KOPT-K1 (cell line): ENCODE results near the gene LYL1.

Experiments used
- H3K27ac ChIP-seq: fragments of 200-600 bp; sonication (generic); 2 replicates; pipeline ENCODE4 v1.5.1; 2016; ENCODE audit warnings: antibody characterized with exemption, mild to moderate bottlenecking, low read depth, low read length; ENCODE audit not compliant: poor library complexity, severe bottlenecking
- H3K36me3 ChIP-seq: fragments of 200-600 bp; sonication (generic); 2 replicates; pipeline ENCODE4 v1.5.1; 2017; ENCODE audit warnings: antibody characterized with exemption, mild to moderate bottlenecking, low read length, moderate library complexity; ENCODE audit not compliant: insufficient read depth
- H3K9me3 ChIP-seq: fragments of 200-600 bp; sonication (generic); 2 replicates; pipeline ENCODE4 v1.5.1; 2017; ENCODE audit warnings: antibody characterized with exemption, low read length, mild to moderate bottlenecking; ENCODE audit not compliant: insufficient read depth, poor library complexity, severe bottlenecking

Gene LYL1

DNA sequence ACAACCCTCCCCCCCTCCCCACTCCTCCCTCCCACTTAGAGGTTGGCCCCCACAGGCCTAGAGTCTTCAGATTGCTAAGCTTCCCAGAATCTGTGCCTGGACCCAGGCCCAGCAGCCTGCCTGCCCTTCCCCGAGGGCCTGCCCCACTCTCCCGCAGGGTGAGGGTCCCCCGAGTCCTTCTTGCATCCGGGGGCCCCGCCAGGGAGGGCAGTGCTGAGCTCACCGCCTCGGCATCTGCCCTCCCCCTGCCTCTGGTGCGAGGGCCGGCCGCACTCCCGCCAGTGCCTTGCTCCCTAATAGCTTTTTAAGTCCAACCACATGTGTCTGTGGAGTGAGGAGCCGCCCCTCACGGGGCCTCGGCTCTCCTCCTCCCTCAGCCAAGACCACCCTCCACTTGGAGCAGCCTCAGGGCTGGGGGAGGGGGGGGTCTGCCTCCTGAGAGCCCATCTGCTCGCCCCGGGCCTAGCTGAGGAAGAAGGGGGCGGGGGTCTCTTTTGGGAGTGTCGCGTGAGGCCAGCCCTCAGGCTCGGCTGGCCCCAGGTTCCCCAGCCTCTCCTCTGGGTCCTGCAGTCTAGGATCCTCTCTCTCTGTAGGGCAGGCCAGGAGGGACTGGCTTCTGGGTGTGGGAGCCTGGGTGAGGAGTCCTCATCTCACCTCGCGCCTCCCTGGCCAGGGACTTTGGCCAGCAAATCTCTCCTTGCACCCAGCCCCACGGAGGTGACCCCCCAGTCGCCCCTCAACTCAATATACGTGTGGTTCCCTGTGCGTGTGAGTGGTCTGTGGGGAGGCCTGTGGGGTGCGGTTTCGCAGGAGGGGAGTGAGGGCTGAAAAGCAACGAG, 47.2 kb downstream of the LYL1 start:
- no peak overlapping the region for H3K27ac ChIP-seq
- no peaks in the 10 kb centered on the region for H3K36me3 ChIP-seq

DNA sequence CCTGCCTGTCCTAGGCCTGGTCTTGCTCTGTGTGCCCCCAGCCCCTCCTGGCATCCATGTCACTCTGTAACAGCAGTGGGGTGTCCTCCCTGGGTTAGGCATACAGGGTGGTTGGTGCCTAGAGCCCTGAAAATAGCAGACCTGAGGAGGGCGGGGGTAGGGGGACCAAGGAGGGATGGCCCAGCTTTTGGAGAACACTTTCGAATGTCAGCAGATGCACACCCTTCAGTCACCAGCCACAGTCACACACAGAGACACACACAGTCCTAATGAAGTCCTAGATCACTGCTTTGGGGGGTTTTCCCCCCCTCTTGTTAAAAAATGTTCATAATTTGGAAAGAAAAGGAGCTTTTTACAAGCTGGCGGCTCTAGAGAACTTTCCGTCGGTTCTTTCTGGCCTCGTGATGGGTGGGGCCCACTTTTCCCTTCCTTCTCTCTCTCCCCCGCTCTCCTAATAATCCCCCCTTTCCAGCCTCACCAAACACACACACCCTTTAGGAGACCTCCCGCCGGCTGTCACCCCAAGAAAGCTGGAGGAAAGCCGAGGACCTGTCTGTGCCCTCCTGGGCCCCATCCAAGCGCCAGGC, 47.9 kb downstream of the LYL1 start:
- Histone ChIP-seq H3K9me3 (no peaks in the 10 kb centered on the region), H3K27ac (no peak overlapping the region), H3K36me3 (no peaks in the 10 kb centered on the region)

More for the DNA sequence above, 47.2 kb downstream of the LYL1 start:
- H3K9me3 ChIP-seq = no peaks in the 10 kb centered on the region

DNA sequence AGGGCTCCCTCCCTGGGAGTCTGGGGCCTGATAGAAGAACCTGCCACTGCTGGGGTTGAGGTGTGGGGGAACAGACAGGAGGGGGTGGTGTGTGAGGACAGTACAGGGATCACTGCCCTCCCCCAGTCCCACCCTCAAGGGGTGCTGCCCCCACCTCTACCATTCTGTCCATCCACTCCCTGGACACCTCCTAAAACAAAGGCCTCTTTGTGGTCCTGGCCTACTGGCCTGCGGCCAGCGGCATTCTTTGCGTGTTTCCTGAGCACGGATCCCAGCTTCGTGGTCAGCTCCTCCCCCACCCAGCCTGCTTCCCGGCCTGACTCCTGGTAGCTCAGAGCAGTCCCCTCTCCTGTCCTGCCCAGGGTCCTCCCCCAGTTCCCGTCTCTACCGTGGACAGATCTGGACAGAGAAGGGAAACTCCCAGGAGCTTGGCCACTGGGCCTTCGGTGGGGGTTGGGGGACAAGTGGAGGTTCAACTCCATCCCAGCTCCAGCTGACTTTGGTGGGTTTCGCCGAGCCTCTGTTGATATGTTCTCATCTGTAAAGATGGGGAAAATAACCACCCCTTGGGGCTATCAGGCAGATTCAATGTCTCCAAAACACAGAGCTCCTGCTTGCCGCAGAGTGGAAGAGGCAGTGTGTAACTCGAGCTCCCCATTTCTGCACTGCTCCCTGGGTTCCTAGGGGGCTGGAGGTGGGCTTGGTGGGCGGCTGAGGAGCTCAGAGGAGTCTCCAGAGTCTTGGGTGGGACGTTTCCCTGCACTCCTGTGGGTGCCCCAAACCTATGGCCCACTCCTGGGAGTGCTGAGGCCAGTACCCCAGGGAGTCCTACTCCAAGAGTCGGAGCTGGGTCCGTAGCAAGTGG, 48.7 kb downstream of the LYL1 start:
- no peaks in the 10 kb centered on the region for H3K9me3 ChIP-seq
- no peak overlapping the region for H3K27ac ChIP-seq
- no peaks in the 10 kb centered on the region for H3K36me3 ChIP-seq

DNA sequence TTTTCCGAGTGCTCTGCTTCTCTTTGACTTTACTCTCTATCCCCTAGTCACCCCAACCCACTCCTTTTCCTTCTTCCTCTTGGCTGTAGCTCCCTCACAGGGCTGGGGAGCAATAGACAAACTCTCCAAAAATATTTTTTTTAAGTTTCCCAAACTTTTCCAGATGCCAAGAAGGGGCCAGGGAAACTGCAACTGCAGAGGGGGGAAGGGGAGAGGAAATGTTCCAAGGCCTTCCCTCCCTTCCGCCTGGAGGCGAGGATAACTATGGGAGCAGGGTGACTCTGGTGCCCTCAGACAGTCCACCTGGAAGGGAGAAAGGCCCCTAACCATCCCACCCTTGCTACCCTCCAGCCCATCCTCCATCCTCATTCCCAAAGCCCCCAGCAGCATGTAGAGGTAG, 49.4 kb downstream of the LYL1 start:
- no peak overlapping the region for H3K27ac ChIP-seq
- no peaks in the 10 kb centered on the region for H3K36me3 ChIP-seq

DNA sequence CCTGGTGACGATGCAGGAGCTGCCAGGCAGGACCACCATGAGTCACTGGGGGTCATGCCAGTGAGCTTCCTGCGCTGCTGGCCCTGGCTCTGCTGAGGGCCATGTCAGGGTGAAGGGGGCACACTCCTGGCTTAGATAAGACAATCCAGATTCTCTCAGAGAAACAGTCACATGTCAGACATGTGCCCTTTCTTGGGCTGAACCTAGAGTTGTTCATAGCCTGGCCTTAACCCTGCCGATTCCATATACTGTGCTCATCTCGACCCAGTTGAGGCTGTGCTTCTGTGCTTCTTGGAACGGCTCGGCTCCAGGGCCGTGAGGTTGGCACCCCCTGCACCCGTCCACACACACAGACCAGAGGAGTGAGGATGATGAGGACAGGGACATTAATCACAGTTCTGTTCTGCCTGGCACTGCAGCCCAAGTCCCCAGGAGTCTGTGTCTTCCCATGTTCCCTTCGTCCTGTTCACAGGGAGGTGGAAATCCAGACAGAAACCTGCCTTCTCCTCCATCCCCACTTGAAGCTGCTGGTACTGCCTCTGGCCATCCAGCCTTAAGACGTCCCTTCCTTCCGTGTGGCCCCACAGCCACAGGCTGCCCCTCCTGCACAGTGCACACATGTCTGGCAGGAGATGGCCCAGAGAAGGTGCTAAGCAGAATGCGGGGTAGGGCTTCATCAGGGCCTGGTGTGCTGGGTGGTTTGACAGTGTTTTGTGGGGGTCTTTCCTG, 50.0 kb downstream of the LYL1 start:
- no peak overlapping the region for H3K27ac ChIP-seq
- no peaks in the 10 kb centered on the region for H3K9me3 ChIP-seq
- H3K36me3 ChIP-seq = no peaks in the 10 kb centered on the region

More for the DNA sequence above, 49.4 kb downstream of the LYL1 start:
- no peaks in the 10 kb centered on the region for H3K9me3 ChIP-seq

DNA sequence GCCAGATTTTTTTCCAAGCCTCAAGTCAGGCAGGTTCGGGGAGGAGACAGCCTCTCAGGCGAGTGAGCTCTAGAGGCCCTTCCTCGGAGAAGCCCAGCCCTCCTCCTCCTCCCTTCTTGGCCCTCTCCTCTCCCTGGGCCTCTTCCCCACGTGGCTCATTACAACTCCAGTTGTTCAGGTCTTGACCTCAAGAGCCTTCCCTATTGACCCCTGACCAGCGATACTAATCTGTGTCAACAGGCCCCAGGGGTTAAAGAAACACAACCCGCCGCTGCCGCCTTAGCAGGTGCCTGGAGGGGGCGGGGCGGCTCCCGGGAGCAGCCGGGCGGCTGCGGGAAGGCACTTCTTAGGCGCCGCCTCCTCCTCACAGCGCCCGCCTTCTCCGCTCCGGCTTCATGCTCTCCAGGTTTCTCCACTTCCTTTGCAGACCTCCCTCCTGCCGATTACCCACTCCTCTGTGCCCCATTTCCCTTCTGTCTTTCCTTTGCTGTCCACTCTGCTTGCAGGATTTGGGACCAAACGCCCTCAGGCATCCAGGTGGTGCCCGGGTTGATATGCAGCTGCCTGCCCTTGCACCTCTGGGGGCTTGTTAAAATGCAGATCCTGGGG, 51.0 kb downstream of the LYL1 start:
- no peaks in the 10 kb centered on the region for H3K9me3 ChIP-seq
- no peaks in the 10 kb centered on the region for H3K36me3 ChIP-seq
- H3K27ac ChIP-seq = peak overlapping the region; percentile 23

DNA sequence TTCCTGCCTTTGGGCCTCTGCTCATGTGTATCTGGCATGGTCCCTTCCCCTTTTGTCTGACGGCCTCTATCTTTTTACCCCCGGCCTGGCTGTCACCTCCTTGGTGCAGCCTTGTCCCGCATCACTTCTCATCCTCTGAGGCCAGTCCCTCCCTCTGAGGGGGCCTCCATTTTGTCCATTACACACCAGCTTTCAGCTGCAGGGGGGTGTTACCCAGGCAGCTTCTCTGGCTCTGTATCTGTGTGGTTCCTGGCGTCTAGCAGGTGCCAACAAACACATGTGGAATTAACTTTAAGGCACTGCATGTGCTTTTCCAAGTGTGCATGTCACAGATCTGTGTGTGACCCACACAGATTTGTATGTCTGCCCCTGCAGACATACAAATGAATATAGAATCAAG, 52.4 kb downstream of the LYL1 start:
- H3K36me3 ChIP-seq = no peaks in the 10 kb centered on the region
- no peak overlapping the region for H3K27ac ChIP-seq
- no peaks in the 10 kb centered on the region for H3K9me3 ChIP-seq
